SK-N-SH treated with all-trans-retinoic acid at 6 μM for 48 hours (cell line): ENCODE results near the gene TREML4.

Experiments used
- ATAC-seq: fragments of 200-7000 bp; cut with Tn5 transposase; 3 replicates; pipeline ENCODE4 v1.9.1; 2020; ENCODE audit warnings: mild to moderate bottlenecking, moderate library complexity
- ARNTL ChIP-seq: fragments of 450-650 bp; formaldehyde crosslinking; IDR thresholded peaks from 2 replicates; pipeline ENCODE4 v1.5.0; 2020; ENCODE audit warnings: low read depth, mild to moderate bottlenecking, moderate library complexity, borderline replicate concordance
- BACH2 ChIP-seq: fragments of 250-450 bp; sonication (Bioruptor Pico); IDR thresholded peaks from 2 replicates; pipeline ENCODE4 v1.9.0; 2021; ENCODE audit warnings: mild to moderate bottlenecking, borderline replicate concordance
- ESRRG ChIP-seq: fragments of 250-450 bp; sonication (Bioruptor Pico); IDR thresholded peaks from 2 replicates; pipeline ENCODE4 v1.6.1; 2021; ENCODE audit warnings: mild to moderate bottlenecking
- GLIS3 ChIP-seq: fragments of 250-450 bp; sonication (Bioruptor Pico); IDR thresholded peaks from 2 replicates; pipeline ENCODE4 v1.5.0; 2020; ENCODE audit warnings: mild to moderate bottlenecking, moderate library complexity
- ISL1 ChIP-seq: fragments of 250-450 bp; sonication (Bioruptor Pico); IDR thresholded peaks from 2 replicates; pipeline ENCODE4 v2.1.2; 2022; ENCODE audit warnings: mild to moderate bottlenecking, moderate library complexity
- OSR1 ChIP-seq: fragments of 250-450 bp; sonication (Bioruptor Pico); IDR thresholded peaks from 2 replicates; pipeline ENCODE4 v1.8.0; 2022; ENCODE audit warnings: moderate library complexity, mild to moderate bottlenecking, inconsistent platforms
- PPARA ChIP-seq: fragments of 250-450 bp; sonication (Bioruptor Pico); IDR thresholded peaks from 2 replicates; pipeline ENCODE4 v1.5.0; 2020; ENCODE audit warnings: mild to moderate bottlenecking, borderline replicate concordance
- RARB ChIP-seq: fragments of 250-450 bp; sonication (Bioruptor Pico); IDR thresholded peaks from 2 replicates; pipeline ENCODE4 v1.8.0; 2021; ENCODE audit warnings: mild to moderate bottlenecking, moderate library complexity
- SNAI2 ChIP-seq: fragments of 250-450 bp; sonication (Bioruptor Pico); IDR thresholded peaks from 2 replicates; pipeline ENCODE4 v1.5.0; 2020; ENCODE audit warnings: mild to moderate bottlenecking, moderate library complexity
- TCF4 ChIP-seq: fragments of 250-450 bp; sonication (Bioruptor Pico); IDR thresholded peaks from 2 replicates; pipeline ENCODE4 v1.8.0; 2021; ENCODE audit warnings: mild to moderate bottlenecking, moderate library complexity, borderline replicate concordance
- TOX ChIP-seq: fragments of 250-450 bp; sonication (Bioruptor Pico); IDR thresholded peaks from 2 replicates; pipeline ENCODE4 v1.8.0; 2021; ENCODE audit warnings: mild to moderate bottlenecking, moderate library complexity, borderline replicate concordance
- TSHZ2 ChIP-seq: fragments of 250-450 bp; sonication (Bioruptor Pico); IDR thresholded peaks from 2 replicates; pipeline ENCODE4 v1.5.0; 2020; ENCODE audit warnings: mild to moderate bottlenecking, moderate library complexity
- ZC3H10 ChIP-seq: fragments of 250-450 bp; sonication (Bioruptor Pico); IDR thresholded peaks from 2 replicates; pipeline ENCODE4 v1.5.1; 2021; ENCODE audit warnings: mild to moderate bottlenecking, moderate library complexity
- ZFP3 ChIP-seq: fragments of 250-450 bp; sonication (Bioruptor Pico); IDR thresholded peaks from 2 replicates; pipeline ENCODE4 v1.5.0; 2020; ENCODE audit warnings: mild to moderate bottlenecking, moderate library complexity
- ZNF565 ChIP-seq: fragments of 450-650 bp; formaldehyde crosslinking; conservative IDR thresholded peaks from 2 replicates; pipeline ENCODE4 v1.5.0; 2020; ENCODE audit warnings: low read depth, mild to moderate bottlenecking, moderate library complexity
- ZNF70 ChIP-seq: fragments of 450-650 bp; formaldehyde crosslinking; IDR thresholded peaks from 2 replicates; pipeline ENCODE4 v1.5.0; 2020; ENCODE audit warnings: mild to moderate bottlenecking, moderate library complexity
- ZNF8 ChIP-seq: fragments of 450-650 bp; formaldehyde crosslinking; IDR thresholded peaks from 2 replicates; pipeline ENCODE4 v1.5.0; 2020; ENCODE audit warnings: mild to moderate bottlenecking, moderate library complexity
- TF ChIP-seq, protein P1 (sequence below): fragments of 250-450 bp; sonication (Bioruptor Pico); IDR thresholded peaks from 2 replicates; pipeline ENCODE4 v1.8.0; 2020; ENCODE audit warnings: mild to moderate bottlenecking, moderate library complexity, borderline replicate concordance
- TF ChIP-seq, protein P2 (sequence below): fragments of 250-450 bp; sonication (Bioruptor Pico); IDR thresholded peaks from 2 replicates; pipeline ENCODE4 v1.5.1; 2021; ENCODE audit warnings: mild to moderate bottlenecking, moderate library complexity
- TF ChIP-seq, protein P3 (sequence below): fragments of 250-450 bp; sonication (Bioruptor Pico); IDR thresholded peaks from 2 replicates; pipeline ENCODE4 v1.8.0; 2021; ENCODE audit warnings: low read depth, mild to moderate bottlenecking, moderate library complexity, borderline replicate concordance
- TF ChIP-seq, protein P4 (sequence below): fragments of 250-450 bp; sonication (Bioruptor Pico); IDR thresholded peaks from 2 replicates; pipeline ENCODE4 v1.5.1; 2020; ENCODE audit warnings: low read depth, mild to moderate bottlenecking, moderate library complexity

TREML4 gene

DNA sequence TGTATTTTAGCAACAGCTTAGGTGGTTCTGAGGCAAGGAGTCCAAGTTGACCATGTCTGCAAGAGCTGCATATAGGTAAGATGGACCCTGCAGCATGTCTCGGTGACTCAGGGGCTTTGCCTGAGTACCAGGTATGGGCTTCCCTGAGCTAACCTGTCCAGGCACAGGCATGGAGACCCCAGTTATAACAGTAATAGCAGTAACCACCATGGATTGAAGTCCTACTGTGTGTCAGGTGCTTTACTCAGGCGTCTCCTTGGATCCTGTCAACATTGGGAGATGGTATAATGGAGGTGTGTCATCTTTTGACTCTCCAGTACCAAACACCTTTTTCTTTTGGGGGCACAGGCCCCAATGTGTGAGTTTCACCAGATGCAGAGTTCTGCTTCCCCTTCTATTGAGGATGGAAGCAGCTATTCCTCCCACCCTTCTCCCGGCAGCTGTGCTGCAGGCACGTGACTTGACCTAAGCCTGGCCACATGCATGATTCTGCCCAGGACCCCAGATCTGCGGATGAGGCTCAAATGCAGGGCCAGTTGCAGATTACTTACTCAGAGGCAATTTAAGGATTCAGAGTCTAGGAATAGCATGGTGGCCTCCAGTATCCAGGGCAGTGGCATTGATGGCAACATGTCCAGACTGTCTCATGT, 44.6 kb downstream of the TREML4 start:
- ATAC-seq: no peak
- TF ChIP-seq ARNTL (CRISPR knock-in tag) (no peak), ZC3H10 (CRISPR knock-in tag) (no peak), ISL1 (CRISPR knock-in tag) (no peak), ZNF8 (CRISPR knock-in tag) (no peak), SNAI2 (CRISPR knock-in tag) (no peak), ZFP3 (no peak), ESRRG (CRISPR knock-in tag) (no peak), TCF4 (CRISPR knock-in tag) (no peak), PPARA (CRISPR knock-in tag) (no peak), TSHZ2 (CRISPR knock-in tag) (no peak), OSR1 (no peak), RARB (no peak), GLIS3 (CRISPR knock-in tag) (no peak), ZNF565 (CRISPR knock-in tag) (no peak), TOX (no peak), BACH2 (CRISPR knock-in tag) (no peak)
- TF ChIP-seq, protein P1, sequence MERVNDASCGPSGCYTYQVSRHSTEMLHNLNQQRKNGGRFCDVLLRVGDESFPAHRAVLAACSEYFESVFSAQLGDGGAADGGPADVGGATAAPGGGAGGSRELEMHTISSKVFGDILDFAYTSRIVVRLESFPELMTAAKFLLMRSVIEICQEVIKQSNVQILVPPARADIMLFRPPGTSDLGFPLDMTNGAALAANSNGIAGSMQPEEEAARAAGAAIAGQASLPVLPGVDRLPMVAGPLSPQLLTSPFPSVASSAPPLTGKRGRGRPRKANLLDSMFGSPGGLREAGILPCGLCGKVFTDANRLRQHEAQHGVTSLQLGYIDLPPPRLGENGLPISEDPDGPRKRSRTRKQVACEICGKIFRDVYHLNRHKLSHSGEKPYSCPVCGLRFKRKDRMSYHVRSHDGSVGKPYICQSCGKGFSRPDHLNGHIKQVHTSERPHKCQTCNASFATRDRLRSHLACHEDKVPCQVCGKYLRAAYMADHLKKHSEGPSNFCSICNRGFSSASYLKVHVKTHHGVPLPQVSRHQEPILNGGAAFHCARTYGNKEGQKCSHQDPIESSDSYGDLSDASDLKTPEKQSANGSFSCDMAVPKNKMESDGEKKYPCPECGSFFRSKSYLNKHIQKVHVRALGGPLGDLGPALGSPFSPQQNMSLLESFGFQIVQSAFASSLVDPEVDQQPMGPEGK (CRISPR knock-in tag): no peak
- TF ChIP-seq, protein P2, sequence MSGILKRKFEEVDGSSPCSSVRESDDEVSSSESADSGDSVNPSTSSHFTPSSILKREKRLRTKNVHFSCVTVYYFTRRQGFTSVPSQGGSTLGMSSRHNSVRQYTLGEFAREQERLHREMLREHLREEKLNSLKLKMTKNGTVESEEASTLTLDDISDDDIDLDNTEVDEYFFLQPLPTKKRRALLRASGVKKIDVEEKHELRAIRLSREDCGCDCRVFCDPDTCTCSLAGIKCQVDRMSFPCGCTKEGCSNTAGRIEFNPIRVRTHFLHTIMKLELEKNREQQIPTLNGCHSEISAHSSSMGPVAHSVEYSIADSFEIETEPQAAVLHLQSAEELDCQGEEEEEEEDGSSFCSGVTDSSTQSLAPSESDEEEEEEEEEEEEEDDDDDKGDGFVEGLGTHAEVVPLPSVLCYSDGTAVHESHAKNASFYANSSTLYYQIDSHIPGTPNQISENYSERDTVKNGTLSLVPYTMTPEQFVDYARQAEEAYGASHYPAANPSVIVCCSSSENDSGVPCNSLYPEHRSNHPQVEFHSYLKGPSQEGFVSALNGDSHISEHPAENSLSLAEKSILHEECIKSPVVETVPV (CRISPR knock-in tag): no peak
- TF ChIP-seq, protein P3, sequence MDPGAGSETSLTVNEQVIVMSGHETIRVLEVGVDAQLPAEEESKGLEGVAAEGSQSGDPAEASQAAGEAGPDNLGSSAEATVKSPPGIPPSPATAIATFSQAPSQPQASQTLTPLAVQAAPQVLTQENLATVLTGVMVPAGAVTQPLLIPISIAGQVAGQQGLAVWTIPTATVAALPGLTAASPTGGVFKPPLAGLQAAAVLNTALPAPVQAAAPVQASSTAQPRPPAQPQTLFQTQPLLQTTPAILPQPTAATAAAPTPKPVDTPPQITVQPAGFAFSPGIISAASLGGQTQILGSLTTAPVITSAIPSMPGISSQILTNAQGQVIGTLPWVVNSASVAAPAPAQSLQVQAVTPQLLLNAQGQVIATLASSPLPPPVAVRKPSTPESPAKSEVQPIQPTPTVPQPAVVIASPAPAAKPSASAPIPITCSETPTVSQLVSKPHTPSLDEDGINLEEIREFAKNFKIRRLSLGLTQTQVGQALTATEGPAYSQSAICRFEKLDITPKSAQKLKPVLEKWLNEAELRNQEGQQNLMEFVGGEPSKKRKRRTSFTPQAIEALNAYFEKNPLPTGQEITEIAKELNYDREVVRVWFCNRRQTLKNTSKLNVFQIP (CRISPR knock-in tag): no peak
- TF ChIP-seq, protein P4, sequence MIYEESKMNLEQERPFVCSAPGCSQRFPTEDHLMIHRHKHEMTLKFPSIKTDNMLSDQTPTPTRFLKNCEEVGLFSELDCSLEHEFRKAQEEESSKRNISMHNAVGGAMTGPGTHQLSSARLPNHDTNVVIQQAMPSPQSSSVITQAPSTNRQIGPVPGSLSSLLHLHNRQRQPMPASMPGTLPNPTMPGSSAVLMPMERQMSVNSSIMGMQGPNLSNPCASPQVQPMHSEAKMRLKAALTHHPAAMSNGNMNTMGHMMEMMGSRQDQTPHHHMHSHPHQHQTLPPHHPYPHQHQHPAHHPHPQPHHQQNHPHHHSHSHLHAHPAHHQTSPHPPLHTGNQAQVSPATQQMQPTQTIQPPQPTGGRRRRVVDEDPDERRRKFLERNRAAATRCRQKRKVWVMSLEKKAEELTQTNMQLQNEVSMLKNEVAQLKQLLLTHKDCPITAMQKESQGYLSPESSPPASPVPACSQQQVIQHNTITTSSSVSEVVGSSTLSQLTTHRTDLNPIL: no peak
- TF ChIP-seq, all 23 proteins: peak for 0

DNA sequence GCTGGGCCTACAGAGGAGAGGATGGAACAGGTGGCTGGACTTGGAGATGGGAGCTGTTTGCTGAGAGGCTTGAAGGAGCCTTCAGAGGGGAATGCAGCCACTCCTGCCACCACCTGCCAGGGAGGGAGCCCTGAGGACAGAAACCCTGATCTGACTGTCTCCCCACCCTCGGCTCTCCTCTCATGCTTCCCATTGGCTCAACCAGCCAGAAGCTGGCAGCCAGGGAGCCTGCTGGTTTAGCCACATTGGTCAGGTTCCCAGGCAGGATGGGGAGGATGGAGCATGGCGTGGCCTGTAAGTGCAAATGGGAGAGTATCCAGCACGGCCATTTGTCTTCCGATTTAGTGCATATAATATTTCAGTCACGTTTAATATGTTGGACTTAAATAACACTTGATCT, 45.6 kb downstream of the TREML4 start:
- TF ChIP-seq RARB (no peak), SNAI2 (CRISPR knock-in tag) (no peak), PPARA (CRISPR knock-in tag) (no peak), ISL1 (CRISPR knock-in tag) (no peak), TSHZ2 (CRISPR knock-in tag) (no peak), TOX (no peak), ZNF8 (CRISPR knock-in tag) (no peak), ZNF70 (no peak), ZC3H10 (CRISPR knock-in tag) (no peak), ZNF565 (CRISPR knock-in tag) (no peak)
- TF ChIP-seq, all 23 proteins: peak for 0
- no peak for ATAC-seq
